Measurements from ENCODE around the gene STIM1. TPM values are rescaled to one million over a fixed set of nuclear protein-coding genes. Genes with fewer than 3 reads are reported as not detected.
"Not testable (repeated sequence)": the region's sequence is repeated elsewhere in the genome, so short reads cannot be mapped to it uniquely, and the experiment has no call there.

STIM1 gene
- total RNA-seq, 1 experiment from 2014 or later: 28.3 TPM

DNA sequence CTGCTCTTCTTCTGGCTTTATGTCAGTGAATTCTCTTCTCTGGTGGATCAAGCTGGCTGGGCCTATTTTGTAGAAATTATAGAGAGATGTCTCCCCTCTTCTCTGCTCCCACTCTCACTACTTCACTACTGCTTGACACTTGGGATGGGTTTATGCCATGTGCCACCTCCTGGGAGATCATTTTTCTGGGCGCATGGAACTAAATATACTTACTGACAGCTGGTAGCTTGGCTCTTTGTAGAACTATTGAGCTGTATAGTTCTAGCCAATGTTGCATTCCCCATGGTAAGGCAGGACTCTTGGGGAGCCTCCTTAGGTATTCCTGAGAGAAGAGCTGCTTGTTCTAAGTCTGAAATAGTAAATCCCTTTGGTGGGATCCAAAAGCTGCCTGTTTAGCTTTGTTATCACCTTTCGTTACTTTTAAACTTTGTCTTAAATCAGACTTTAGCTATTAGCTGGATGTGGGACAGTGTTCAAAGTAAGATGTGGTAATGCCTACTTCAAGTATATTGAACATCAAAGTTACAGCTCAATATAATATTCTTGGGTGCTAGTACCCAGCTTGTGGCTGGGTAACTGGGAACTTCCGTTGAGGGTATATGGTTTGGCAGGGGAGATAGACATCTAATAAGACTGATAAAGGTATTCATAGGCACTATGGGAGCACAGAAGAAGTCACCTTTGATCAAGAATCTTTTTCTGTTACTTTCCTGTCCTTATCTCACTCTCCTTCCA, 151.6 kb downstream of the STIM1 start:
- no peak for DNase-seq
- Histone ChIP-seq H3K9me2 (ENCODE audit: insufficient read depth) (no peaks in the 10 kb centered on the region), H3F3A (ENCODE audit: insufficient read depth, low read depth) (no peaks in the 10 kb centered on the region), H4K20me1 (ENCODE audit: insufficient read depth) (no peaks in the 10 kb centered on the region), H3K36me3 (ENCODE audit: low read depth) (no peaks in the 10 kb centered on the region), H3K4me2 (no peak overlapping the region), H3K27me3 (ENCODE audit: insufficient read depth, low read depth) (no peaks in the 10 kb centered on the region), H3K4me3 (no peak overlapping the region), H3K4me1 (replicated peaks; ENCODE audit: insufficient read depth) (no peaks in the 10 kb centered on the region), H3K27ac (no peak overlapping the region), H2AFZ (no peak overlapping the region), H3K9me3 (ENCODE audit: insufficient read depth, low read depth) (no peaks in the 10 kb centered on the region), H3K79me2 (ENCODE audit: low read depth) (no peaks in the 10 kb centered on the region)
- ChIA-PET CTCF (no interaction called here), POLR2A (ENCODE audit: unreplicated experiment) (no interaction called here)
- intact Hi-C loops (cut with micrococcal nuclease; ENCODE audit: unreplicated experiment): no loop called here
- BruUV-seq (replicated peaks): no TSS peak
- TF ChIP-seq EZH2 (IDR thresholded peaks at IDR 0.05; ENCODE audit: low read depth): no peak
- TF ChIP-seq, protein P1, sequence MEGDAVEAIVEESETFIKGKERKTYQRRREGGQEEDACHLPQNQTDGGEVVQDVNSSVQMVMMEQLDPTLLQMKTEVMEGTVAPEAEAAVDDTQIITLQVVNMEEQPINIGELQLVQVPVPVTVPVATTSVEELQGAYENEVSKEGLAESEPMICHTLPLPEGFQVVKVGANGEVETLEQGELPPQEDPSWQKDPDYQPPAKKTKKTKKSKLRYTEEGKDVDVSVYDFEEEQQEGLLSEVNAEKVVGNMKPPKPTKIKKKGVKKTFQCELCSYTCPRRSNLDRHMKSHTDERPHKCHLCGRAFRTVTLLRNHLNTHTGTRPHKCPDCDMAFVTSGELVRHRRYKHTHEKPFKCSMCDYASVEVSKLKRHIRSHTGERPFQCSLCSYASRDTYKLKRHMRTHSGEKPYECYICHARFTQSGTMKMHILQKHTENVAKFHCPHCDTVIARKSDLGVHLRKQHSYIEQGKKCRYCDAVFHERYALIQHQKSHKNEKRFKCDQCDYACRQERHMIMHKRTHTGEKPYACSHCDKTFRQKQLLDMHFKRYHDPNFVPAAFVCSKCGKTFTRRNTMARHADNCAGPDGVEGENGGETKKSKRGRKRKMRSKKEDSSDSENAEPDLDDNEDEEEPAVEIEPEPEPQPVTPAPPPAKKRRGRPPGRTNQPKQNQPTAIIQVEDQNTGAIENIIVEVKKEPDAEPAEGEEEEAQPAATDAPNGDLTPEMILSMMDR (conservative IDR thresholded peaks at IDR 0.05): no peak

DNA sequence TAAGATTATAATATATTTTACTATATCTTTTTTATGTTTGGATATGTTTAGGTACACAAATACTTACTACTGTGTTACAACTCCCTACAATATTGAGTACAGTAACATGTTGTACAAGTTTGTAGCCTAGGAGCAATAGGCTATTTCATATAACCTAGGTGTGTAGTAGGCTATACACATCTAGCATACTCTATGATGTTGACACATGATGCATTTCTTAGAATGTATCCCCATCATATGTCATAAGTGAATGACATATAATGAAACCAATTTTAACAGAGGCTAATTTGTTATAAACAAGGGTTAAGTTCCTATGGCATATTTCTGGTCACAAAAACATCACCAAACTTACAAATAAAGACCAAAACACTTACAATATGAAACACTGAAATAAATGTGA, 152.7 kb downstream of the STIM1 start:
- ChIA-PET CTCF (no interaction called here), POLR2A (ENCODE audit: unreplicated experiment) (no interaction called here)
- Histone ChIP-seq H3K4me1 (replicated peaks; ENCODE audit: insufficient read depth) (no peaks in the 10 kb centered on the region), H3K9me3 (ENCODE audit: insufficient read depth, low read depth) (no peaks in the 10 kb centered on the region), H3K36me3 (ENCODE audit: low read depth) (no peaks in the 10 kb centered on the region), H3F3A (ENCODE audit: insufficient read depth, low read depth) (no peaks in the 10 kb centered on the region), H3K4me3 (no peak overlapping the region), H3K4me2 (no peak overlapping the region), H3K27me3 (ENCODE audit: insufficient read depth, low read depth) (no peaks in the 10 kb centered on the region), H2AFZ (no peak overlapping the region), H4K20me1 (ENCODE audit: insufficient read depth) (no peaks in the 10 kb centered on the region), H3K27ac (no peak overlapping the region), H3K9me2 (ENCODE audit: insufficient read depth) (no peaks in the 10 kb centered on the region), H3K79me2 (ENCODE audit: low read depth) (no peaks in the 10 kb centered on the region)
- DNase-seq: no peak
- intact Hi-C loops (cut with micrococcal nuclease; ENCODE audit: unreplicated experiment): no loop called here
- TF ChIP-seq EZH2 (IDR thresholded peaks at IDR 0.05; ENCODE audit: low read depth): no peak
- TF ChIP-seq, protein P1 (conservative IDR thresholded peaks at IDR 0.05): no peak
- BruUV-seq (replicated peaks): no TSS peak

DNA sequence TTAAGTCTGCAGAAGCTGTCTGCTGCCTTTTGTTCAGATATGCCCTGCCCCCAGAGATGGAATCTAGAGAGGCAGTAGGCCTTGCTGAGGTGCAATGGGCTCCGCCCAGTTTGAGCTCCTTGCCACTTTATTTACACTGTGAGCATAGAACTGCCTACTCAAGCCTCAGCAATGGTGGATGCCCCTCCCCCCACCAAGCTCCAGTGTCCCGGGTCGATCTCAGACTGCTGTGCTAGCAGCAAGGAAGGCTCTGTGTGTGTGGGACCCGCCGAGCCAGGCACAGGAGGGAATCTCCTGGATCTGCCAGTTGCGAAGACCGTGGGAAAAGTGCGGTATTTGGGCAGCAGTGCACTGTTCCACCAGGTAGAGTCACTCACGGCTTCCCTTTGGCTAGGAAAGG, 161.1 kb downstream of the STIM1 start:
- DNase-seq: peak in 1 of 2 experiments; percentile 29
- H2AFZ ChIP-seq; H3K4me3 ChIP-seq; H3F3A ChIP-seq (ENCODE audit: insufficient read depth, low read depth); intact Hi-C loops (cut with micrococcal nuclease; ENCODE audit: unreplicated experiment); BruUV-seq (replicated peaks); H3K4me1 ChIP-seq (replicated peaks; ENCODE audit: insufficient read depth); H3K27me3 ChIP-seq (ENCODE audit: insufficient read depth, low read depth); H3K9me2 ChIP-seq (ENCODE audit: insufficient read depth); H3K27ac ChIP-seq; H3K79me2 ChIP-seq (ENCODE audit: low read depth); H3K36me3 ChIP-seq (ENCODE audit: low read depth); H3K4me2 ChIP-seq; CTCF ChIA-PET; H4K20me1 ChIP-seq (ENCODE audit: insufficient read depth); POLR2A ChIA-PET (ENCODE audit: unreplicated experiment); H3K9me3 ChIP-seq (ENCODE audit: insufficient read depth, low read depth): not testable (repeated sequence)

DNA sequence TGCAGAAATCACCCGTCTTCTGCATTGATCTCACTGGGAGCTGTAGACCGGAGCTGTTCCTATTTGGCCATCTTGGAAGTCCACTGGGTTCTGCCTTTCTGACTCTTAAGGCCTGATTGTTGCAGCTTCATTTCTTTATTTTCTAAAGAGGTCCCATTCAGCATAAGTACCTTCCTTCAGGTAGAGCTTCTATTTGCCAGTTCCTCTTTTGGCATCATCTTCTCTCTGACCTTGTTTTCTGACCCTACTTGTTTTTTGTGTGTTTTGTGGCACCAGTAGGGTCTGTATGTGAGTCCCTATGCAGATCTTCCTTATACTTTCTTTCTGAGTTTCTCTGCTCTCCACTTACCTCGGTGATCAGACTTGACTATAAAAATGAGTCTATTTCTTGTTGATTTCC, 161.7 kb downstream of the STIM1 start:
- intact Hi-C loops (cut with micrococcal nuclease; ENCODE audit: unreplicated experiment): no loop called here
- H3K27ac ChIP-seq: no peak overlapping the region
- no peak overlapping the region for H3K4me2 ChIP-seq
- ChIA-PET POLR2A (ENCODE audit: unreplicated experiment) (no interaction called here), CTCF (no interaction called here)
- no peaks in the 10 kb centered on the region; the same call in 1 of the 2 replicates for H3K79me2 ChIP-seq (ENCODE audit: low read depth)
- no peak overlapping the region for H2AFZ ChIP-seq
- no peaks in the 10 kb centered on the region for H3K36me3 ChIP-seq (ENCODE audit: low read depth)
- no peaks in the 10 kb centered on the region for H3F3A ChIP-seq (ENCODE audit: insufficient read depth, low read depth)
- H3K9me3 ChIP-seq (ENCODE audit: insufficient read depth, low read depth): no peaks in the 10 kb centered on the region
- H3K4me1 ChIP-seq (replicated peaks; ENCODE audit: insufficient read depth): no peaks in the 10 kb centered on the region
- no peaks in the 10 kb centered on the region for H3K27me3 ChIP-seq (ENCODE audit: insufficient read depth, low read depth)
- no peak overlapping the region for H3K4me3 ChIP-seq
- no peaks in the 10 kb centered on the region for H4K20me1 ChIP-seq (ENCODE audit: insufficient read depth)
- BruUV-seq (replicated peaks): no TSS peak
- no peak for DNase-seq
- no peaks in the 10 kb centered on the region for H3K9me2 ChIP-seq (ENCODE audit: insufficient read depth)
- no peak for TF ChIP-seq EZH2 (IDR thresholded peaks at IDR 0.05; ENCODE audit: low read depth)
- TF ChIP-seq, protein P1 (conservative IDR thresholded peaks at IDR 0.05): no peak
